NT2/D1 (cell line): ENCODE results near the gene NR1I3.

Experiments
- DNase-seq: peaks from one replicate; pipeline ENCODE4 v3.0.0-alpha.2; 2011; ENCODE audit warnings: low read depth, low spot score
- H3K27me3 ChIP-seq: 2 replicates; pipeline ENCODE4 v1.6.0; 2011; ENCODE audit warnings: mild to moderate bottlenecking; ENCODE audit not compliant: insufficient read length, insufficient read depth
- H3K36me3 ChIP-seq: 2 replicates; pipeline ENCODE4 v1.6.1; 2011; ENCODE audit warnings: mild to moderate bottlenecking, low read length, mixed read lengths; ENCODE audit not compliant: insufficient read depth, insufficient read length
- H3K4me1 ChIP-seq: 2 replicates; pipeline ENCODE4 v1.5.1; 2011; ENCODE audit not compliant: insufficient read depth, insufficient read length
- H3K4me3 ChIP-seq: 2 replicates; pipeline ENCODE4 v1.5.1; 2011; ENCODE audit warnings: low read depth; ENCODE audit not compliant: insufficient read length
- H3K9ac ChIP-seq: 2 replicates; pipeline ENCODE4 v1.6.0; 2011; ENCODE audit warnings: low read depth; ENCODE audit not compliant: insufficient read length
- H3K9me3 ChIP-seq: 2 replicates; pipeline ENCODE4 v1.5.1; 2011; ENCODE audit warnings: mild to moderate bottlenecking, low read length; ENCODE audit not compliant: insufficient read depth
- SUZ12 ChIP-seq: IDR thresholded peaks from 2 replicates; pipeline ENCODE4 v1.6.1; 2011; ENCODE audit not compliant: insufficient read length, insufficient read depth; ENCODE audit errors: extremely low read depth
- YY1 ChIP-seq: IDR thresholded peaks from 2 replicates; pipeline ENCODE4 v1.6.1; 2011; ENCODE audit not compliant: insufficient read length, insufficient read depth
- ZNF274 ChIP-seq: IDR thresholded peaks from 2 replicates; pipeline ENCODE4 v1.6.1; 2011; ENCODE audit warnings: mild to moderate bottlenecking, low read depth, low read length

Gene NR1I3

DNA sequence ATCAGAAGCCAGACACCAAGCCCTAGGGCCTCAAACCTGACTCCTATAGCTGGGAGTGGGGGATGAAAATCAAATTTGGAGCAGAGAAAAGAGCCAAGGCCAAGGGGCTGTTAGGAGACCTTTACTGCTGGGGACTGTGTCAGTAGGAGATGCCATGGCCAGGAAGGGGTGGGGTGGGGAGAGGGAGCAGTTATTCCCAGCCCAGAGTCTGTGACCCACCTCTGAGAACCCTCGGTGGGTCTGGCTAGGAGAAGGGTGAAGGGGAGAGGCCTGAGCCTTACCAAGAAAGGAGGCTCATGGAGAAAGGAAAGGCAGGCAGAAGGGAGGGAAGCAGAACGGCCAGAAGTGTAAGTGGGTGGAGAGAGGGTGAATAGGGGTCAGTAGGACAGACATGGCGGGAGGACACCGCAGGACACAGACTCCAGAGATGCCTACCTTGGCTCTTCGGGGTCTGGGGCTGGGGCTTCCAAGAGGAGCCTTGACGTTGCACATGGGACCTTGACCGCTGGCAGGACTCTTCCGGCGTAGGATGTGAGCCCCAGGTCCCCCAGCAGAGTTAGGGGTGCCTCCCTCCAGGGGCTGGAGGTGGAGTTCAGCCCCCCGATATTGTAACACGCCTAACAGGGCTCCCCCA, 40.3 kb downstream of the NR1I3 start:
- Histone ChIP-seq H3K4me3 (peak overlapping the region; percentile 52), H3K9me3 (no peaks in the 10 kb centered on the region), H3K9ac (peak overlapping the region; percentile 86), H3K27me3 (no peaks in the 10 kb centered on the region), H3K36me3 (peaks cover 37% of the 10 kb centered on the region), H3K4me1 (peaks cover 40% of the 10 kb centered on the region)
- TF ChIP-seq SUZ12 (no peak), ZNF274 (no peak), YY1 (no peak)
- DNase-seq, result no peak

- Histone ChIP-seq H3K36me3 (peaks cover 45% of the 10 kb centered on the region), H3K9me3 (no peaks in the 10 kb centered on the region), H3K9ac (peak overlapping the region; percentile 86), H3K4me3 (peak overlapping the region; percentile 52), H3K27me3 (no peaks in the 10 kb centered on the region), H3K4me1 (peaks cover 38% of the 10 kb centered on the region)
- no peak for DNase-seq
- no peak for TF ChIP-seq YY1
- TF ChIP-seq ZNF274, result no peak
- no peak for TF ChIP-seq SUZ12
Observed at GRCh38 chr1:161196521-161197451, 41.2 kb downstream of the NR1I3 start.

- Histone ChIP-seq H3K4me1 (peaks cover 36% of the 10 kb centered on the region), H3K9ac (no peak overlapping the region), H3K4me3 (no peak overlapping the region), H3K27me3 (no peaks in the 10 kb centered on the region), H3K36me3 (peaks cover 52% of the 10 kb centered on the region), H3K9me3 (no peaks in the 10 kb centered on the region)
- no peak for DNase-seq
- TF ChIP-seq ZNF274 (no peak), SUZ12 (no peak), YY1 (no peak)
Observed at GRCh38 chr1:161196111-161196510, 41.9 kb downstream of the NR1I3 start.

DNA sequence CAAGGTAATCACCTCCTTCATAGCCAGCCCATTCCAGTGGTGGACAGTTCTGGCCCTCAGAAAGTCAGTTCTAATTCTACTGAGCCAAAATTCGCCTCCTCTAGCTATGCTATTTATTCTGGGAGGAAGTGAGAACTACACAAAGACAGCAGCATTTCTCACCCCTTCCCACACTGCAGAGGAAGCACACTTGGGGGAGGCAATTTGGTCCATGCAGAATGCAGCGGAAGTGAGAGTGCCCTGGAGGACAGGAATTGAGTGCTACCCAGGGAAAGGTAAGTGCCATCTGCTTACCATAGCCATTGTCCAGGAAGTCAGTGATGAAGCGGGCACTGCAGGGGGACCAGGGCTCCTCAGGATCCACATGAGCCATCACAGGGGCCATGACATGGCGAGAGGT, 42.8 kb downstream of the NR1I3 start:
- peaks cover 31% of the 10 kb centered on the region for H3K4me1 ChIP-seq

GRCh38 chr1:161193561-161194235, 44.3 kb downstream of the NR1I3 start:
- H3K9ac ChIP-seq, result no peak overlapping the region
- H3K4me1 ChIP-seq, result peaks cover 20% of the 10 kb centered on the region
- peaks cover 62% of the 10 kb centered on the region for H3K36me3 ChIP-seq
- DNase-seq, result no peak
- H3K27me3 ChIP-seq, result no peaks in the 10 kb centered on the region
- TF ChIP-seq YY1 (no peak), SUZ12 (no peak), ZNF274 (no peak)
- H3K4me3 ChIP-seq, result no peak overlapping the region
- no peaks in the 10 kb centered on the region for H3K9me3 ChIP-seq

More for the DNA sequence above, 42.8 kb downstream of the NR1I3 start:
- Histone ChIP-seq H3K9ac (no peak overlapping the region), H3K27me3 (no peaks in the 10 kb centered on the region), H3K4me3 (no peak overlapping the region), H3K9me3 (no peaks in the 10 kb centered on the region), H3K36me3 (peaks cover 58% of the 10 kb centered on the region)
- TF ChIP-seq SUZ12, result no peak
- no peak for TF ChIP-seq ZNF274
- no peak for TF ChIP-seq YY1
- no peak for DNase-seq

- Histone ChIP-seq H3K36me3 (peaks cover 62% of the 10 kb centered on the region), H3K9ac (peak overlapping the region; percentile 22), H3K27me3 (no peaks in the 10 kb centered on the region), H3K9me3 (no peaks in the 10 kb centered on the region), H3K4me1 (peaks cover 18% of the 10 kb centered on the region), H3K4me3 (no peak overlapping the region)
- TF ChIP-seq SUZ12 (no peak), ZNF274 (no peak), YY1 (no peak)
- DNase-seq, result peak; percentile 86
Observed at GRCh38 chr1:161192476-161193465, 45.2 kb downstream of the NR1I3 start.
